C4-2B (cell line): ENCODE results near the gene FEM1B.
A peak's percentile ranks its signal among the peaks of the same experiment; 100 is the strongest.

Source experiments
- H3K27ac ChIP-seq: fragments of 450-650 bp; 2 replicates; pipeline ENCODE4 v1.5.1; 2017
- CTCF ChIP-seq: fragments of 450-650 bp; conservative IDR thresholded peaks from 2 replicates; pipeline ENCODE4 v1.5.1; 2017; ENCODE audit warnings: mild to moderate bottlenecking
- ZFX ChIP-seq: fragments of 450-650 bp; IDR thresholded peaks from 2 replicates; pipeline ENCODE4 v1.6.1; 2017

FEM1B gene

GRCh38 chr15:68337826-68338225 lies 60.3 kb downstream of the FEM1B start:
- H3K27ac ChIP-seq: peak overlapping the region; percentile 1; the same call in 1 of the 2 replicates
- no peak for TF ChIP-seq ZFX
- TF ChIP-seq CTCF: no peak

- H3K27ac ChIP-seq: no peak overlapping the region
- TF ChIP-seq CTCF (no peak), ZFX (no peak)
These were observed 61.9 kb downstream of the FEM1B start for GRCh38 chr15:68339481-68339880.

- peak overlapping the region; percentile 37; the same call in 1 of the 2 replicates for H3K27ac ChIP-seq
- TF ChIP-seq ZFX: no peak
- TF ChIP-seq CTCF: no peak
These were observed 63.5 kb downstream of the FEM1B start for GRCh38 chr15:68340726-68341671.

GRCh38 chr15:68341760-68342725 lies 64.5 kb downstream of the FEM1B start:
- TF ChIP-seq ZFX (no peak), CTCF (no peak)
- peak overlapping the region; percentile 37; the same call in 1 of the 2 replicates for H3K27ac ChIP-seq

- TF ChIP-seq CTCF (no peak), ZFX (no peak)
- H3K27ac ChIP-seq: no peak overlapping the region
These were observed 66.2 kb downstream of the FEM1B start for GRCh38 chr15:68343579-68344225.

- H3K27ac ChIP-seq: no peak overlapping the region
- TF ChIP-seq ZFX (no peak), CTCF (no peak)
These were observed 67.1 kb downstream of the FEM1B start for GRCh38 chr15:68344600-68344999.
